WTC11 (cell line): ENCODE results near the gene NDUFB10. TPM values are rescaled to one million over a fixed set of nuclear protein-coding genes. Genes with fewer than 3 reads are reported as not detected.

Source experiments
- ATAC-seq: fragments of 200-7000 bp; cut with Tn5 transposase; 2 replicates; pipeline ENCODE4 v1.10.0; 2021; ENCODE audit warnings: mild to moderate bottlenecking, moderate library complexity
- CTCF ChIA-PET: fragments of 300-600 bp; sonication (Branson Sonifier 250); formaldehyde crosslinking; loops from one replicate; lab custom pipeline; 2021; ENCODE audit warnings: antibody characterized with exemption; lab: Charles Lee
- POLR2A ChIA-PET: fragments of 350-600 bp; sonication (Branson Sonifier 250); formaldehyde crosslinking; loops from one replicate; lab custom pipeline; 2021; ENCODE audit warnings: antibody characterized with exemption; lab: Charles Lee
- DNase-seq: peaks from one replicate; pipeline ENCODE4 v3.0.0; 2021; ENCODE audit warnings: low spot score
- H3K27ac Mint-ChIP-seq: 2 replicates; pipeline ENCODE4 v1.8.0; 2021; ENCODE audit warnings: mixed read lengths
- H3K27me3 Mint-ChIP-seq: 2 replicates; pipeline ENCODE4 v1.8.0; 2021; ENCODE audit warnings: low read depth, mild to moderate bottlenecking, moderate library complexity, mixed read lengths
- H3K36me3 Mint-ChIP-seq: 2 replicates; pipeline ENCODE4 v1.8.0; 2021; ENCODE audit warnings: mixed read lengths
- H3K4me1 Mint-ChIP-seq: 2 replicates; pipeline ENCODE4 v1.8.0; 2022; ENCODE audit warnings: mixed read lengths
- H3K4me3 Mint-ChIP-seq: 2 replicates; pipeline ENCODE4 v1.8.0; 2021; ENCODE audit warnings: mild to moderate bottlenecking, moderate library complexity, mixed read lengths
- H3K9me3 Mint-ChIP-seq: 2 replicates; pipeline ENCODE4 v1.8.0; 2021; ENCODE audit warnings: mixed read lengths
- E2F5 ChIP-seq: sonication (generic); formaldehyde crosslinking; IDR thresholded peaks from 2 replicates; pipeline ENCODE4 v1.8.1; 2022; ENCODE audit warnings: mild to moderate bottlenecking, moderate library complexity, missing genetic modification reagents
- EMX1 ChIP-seq: fragments of 250-450 bp; sonication (Bioruptor Pico); IDR thresholded peaks from 2 replicates; pipeline ENCODE4 v1.8.0; 2021; ENCODE audit warnings: mild to moderate bottlenecking
- ETV6 ChIP-seq: sonication (generic); formaldehyde crosslinking; IDR thresholded peaks from 2 replicates; pipeline ENCODE4 v1.8.1; 2022; ENCODE audit warnings: mild to moderate bottlenecking, missing genetic modification reagents
- FOXJ3 ChIP-seq: sonication (generic); formaldehyde crosslinking; IDR thresholded peaks from 2 replicates; pipeline ENCODE4 v1.9.0; 2021; ENCODE audit warnings: missing genetic modification reagents, mild to moderate bottlenecking, borderline replicate concordance
- FOXP1 ChIP-seq: sonication (generic); formaldehyde crosslinking; IDR thresholded peaks from 2 replicates; pipeline ENCODE4 v1.8.0; 2022; ENCODE audit warnings: missing genetic modification reagents, mild to moderate bottlenecking, moderate library complexity, borderline replicate concordance
- GABPB1 ChIP-seq: sonication (generic); formaldehyde crosslinking; IDR thresholded peaks from 2 replicates; pipeline ENCODE4 v1.8.1; 2023; ENCODE audit warnings: mild to moderate bottlenecking, missing genetic modification reagents
- GRHL2 ChIP-seq: fragments of 250-450 bp; sonication (Bioruptor Pico); IDR thresholded peaks from 2 replicates; pipeline ENCODE4 v1.8.0; 2022; ENCODE audit warnings: mild to moderate bottlenecking, moderate library complexity; ENCODE audit not compliant: insufficient replicate concordance, severe bottlenecking
- HMGA2 ChIP-seq: fragments of 250-450 bp; sonication (Bioruptor Pico); IDR thresholded peaks from 2 replicates; pipeline ENCODE4 v1.4.0; 2021; ENCODE audit warnings: mild to moderate bottlenecking, moderate library complexity
- IRF2 ChIP-seq: sonication (generic); formaldehyde crosslinking; IDR thresholded peaks from 2 replicates; pipeline ENCODE4 v1.8.0; 2022; ENCODE audit warnings: low read depth, missing genetic modification reagents, borderline replicate concordance
- JUN ChIP-seq: sonication (generic); formaldehyde crosslinking; IDR thresholded peaks from 2 replicates; pipeline ENCODE4 v1.8.0; 2023; ENCODE audit warnings: mild to moderate bottlenecking, missing genetic modification reagents
- MLX ChIP-seq: sonication (generic); formaldehyde crosslinking; IDR thresholded peaks from 2 replicates; pipeline ENCODE4 v1.8.1; 2023; ENCODE audit warnings: mild to moderate bottlenecking, missing genetic modification reagents, moderate library complexity
- MYBL2 ChIP-seq: sonication (generic); formaldehyde crosslinking; IDR thresholded peaks from 2 replicates; pipeline ENCODE4 v1.8.1; 2023; ENCODE audit warnings: mild to moderate bottlenecking, moderate library complexity, missing genetic modification reagents
- NFATC4 ChIP-seq: fragments of 250-450 bp; sonication (Bioruptor Pico); IDR thresholded peaks from 2 replicates; pipeline ENCODE4 v1.9.0; 2021; ENCODE audit warnings: mild to moderate bottlenecking
- NR3C1 ChIP-seq: sonication (generic); formaldehyde crosslinking; conservative IDR thresholded peaks from 2 replicates; pipeline ENCODE4 v1.8.1; 2023; ENCODE audit warnings: low read depth, mild to moderate bottlenecking, missing genetic modification reagents
- PRRX2 ChIP-seq: fragments of 250-450 bp; sonication (Bioruptor Pico); IDR thresholded peaks from 2 replicates; pipeline ENCODE4 v1.8.0; 2021; ENCODE audit warnings: mild to moderate bottlenecking
- RORB ChIP-seq: fragments of 250-450 bp; sonication (Bioruptor Pico); IDR thresholded peaks from 2 replicates; pipeline ENCODE4 v1.9.0; 2021; ENCODE audit warnings: mild to moderate bottlenecking
- SMAD4 ChIP-seq: sonication (generic); formaldehyde crosslinking; IDR thresholded peaks from 2 replicates; pipeline ENCODE4 v1.8.0; 2022; ENCODE audit warnings: mild to moderate bottlenecking, missing genetic modification reagents
- TP53 ChIP-seq: sonication (generic); formaldehyde crosslinking; IDR thresholded peaks from 2 replicates; pipeline ENCODE4 v1.8.1; 2023; ENCODE audit warnings: mild to moderate bottlenecking, missing genetic modification reagents
- ZNF219 ChIP-seq: sonication (generic); formaldehyde crosslinking; IDR thresholded peaks from 2 replicates; pipeline ENCODE4 v1.8.0; 2023; ENCODE audit warnings: missing genetic modification reagents, mild to moderate bottlenecking, borderline replicate concordance
- ZNF263 ChIP-seq: sonication (generic); formaldehyde crosslinking; IDR thresholded peaks from 2 replicates; pipeline ENCODE4 v1.8.1; 2022; ENCODE audit warnings: low read depth, mild to moderate bottlenecking, moderate library complexity, missing genetic modification reagents
- ZNF416 ChIP-seq: fragments of 250-450 bp; sonication (Bioruptor Pico); IDR thresholded peaks from 2 replicates; pipeline ENCODE4 v1.9.0; 2021; ENCODE audit warnings: mild to moderate bottlenecking, inconsistent platforms
- ZNF512 ChIP-seq: sonication (generic); formaldehyde crosslinking; IDR thresholded peaks from 2 replicates; pipeline ENCODE4 v1.8.1; 2022; ENCODE audit warnings: missing genetic modification reagents, borderline replicate concordance
- ZSCAN18 ChIP-seq: fragments of 250-450 bp; sonication (Bioruptor Pico); IDR thresholded peaks from 2 replicates; pipeline ENCODE4 v2.1.2; 2022; ENCODE audit warnings: mild to moderate bottlenecking, moderate library complexity
- total RNA-seq: library from RNA; stranded (reverse); gene quantifications from 3 replicates; pipeline ENCODE4 v1.2.3, GENCODE V29; 2021
- TF ChIP-seq, protein P1 (sequence below): sonication (generic); formaldehyde crosslinking; IDR thresholded peaks from 2 replicates; pipeline ENCODE4 v1.8.1; 2023; ENCODE audit warnings: mild to moderate bottlenecking, missing genetic modification reagents, borderline replicate concordance

NDUFB10 gene
- total RNA-seq, 1 experiment from 2014 or later, result 228 TPM

- TF ChIP-seq, protein P1, sequence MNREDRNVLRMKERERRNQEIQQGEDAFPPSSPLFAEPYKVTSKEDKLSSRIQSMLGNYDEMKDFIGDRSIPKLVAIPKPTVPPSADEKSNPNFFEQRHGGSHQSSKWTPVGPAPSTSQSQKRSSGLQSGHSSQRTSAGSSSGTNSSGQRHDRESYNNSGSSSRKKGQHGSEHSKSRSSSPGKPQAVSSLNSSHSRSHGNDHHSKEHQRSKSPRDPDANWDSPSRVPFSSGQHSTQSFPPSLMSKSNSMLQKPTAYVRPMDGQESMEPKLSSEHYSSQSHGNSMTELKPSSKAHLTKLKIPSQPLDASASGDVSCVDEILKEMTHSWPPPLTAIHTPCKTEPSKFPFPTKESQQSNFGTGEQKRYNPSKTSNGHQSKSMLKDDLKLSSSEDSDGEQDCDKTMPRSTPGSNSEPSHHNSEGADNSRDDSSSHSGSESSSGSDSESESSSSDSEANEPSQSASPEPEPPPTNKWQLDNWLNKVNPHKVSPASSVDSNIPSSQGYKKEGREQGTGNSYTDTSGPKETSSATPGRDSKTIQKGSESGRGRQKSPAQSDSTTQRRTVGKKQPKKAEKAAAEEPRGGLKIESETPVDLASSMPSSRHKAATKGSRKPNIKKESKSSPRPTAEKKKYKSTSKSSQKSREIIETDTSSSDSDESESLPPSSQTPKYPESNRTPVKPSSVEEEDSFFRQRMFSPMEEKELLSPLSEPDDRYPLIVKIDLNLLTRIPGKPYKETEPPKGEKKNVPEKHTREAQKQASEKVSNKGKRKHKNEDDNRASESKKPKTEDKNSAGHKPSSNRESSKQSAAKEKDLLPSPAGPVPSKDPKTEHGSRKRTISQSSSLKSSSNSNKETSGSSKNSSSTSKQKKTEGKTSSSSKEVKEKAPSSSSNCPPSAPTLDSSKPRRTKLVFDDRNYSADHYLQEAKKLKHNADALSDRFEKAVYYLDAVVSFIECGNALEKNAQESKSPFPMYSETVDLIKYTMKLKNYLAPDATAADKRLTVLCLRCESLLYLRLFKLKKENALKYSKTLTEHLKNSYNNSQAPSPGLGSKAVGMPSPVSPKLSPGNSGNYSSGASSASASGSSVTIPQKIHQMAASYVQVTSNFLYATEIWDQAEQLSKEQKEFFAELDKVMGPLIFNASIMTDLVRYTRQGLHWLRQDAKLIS (CRISPR knock-in tag), result no peak
- no peak for TF ChIP-seq NR3C1 (CRISPR knock-in tag)
- no peak for TF ChIP-seq NFATC4 (CRISPR knock-in tag)
- no peak for TF ChIP-seq ZNF263
- TF ChIP-seq ZNF416 (CRISPR knock-in tag), result no peak
- TF ChIP-seq GRHL2 (CRISPR knock-in tag), result no peak
- TF ChIP-seq MLX (CRISPR knock-in tag), result no peak
- no peak for TF ChIP-seq PRRX2
- TF ChIP-seq FOXJ3 (CRISPR knock-in tag), result no peak
- TF ChIP-seq ZNF219, result no peak
- TF ChIP-seq SMAD4 (CRISPR knock-in tag), result no peak
- TF ChIP-seq, all 79 proteins: peak for 0
Observed at GRCh38 chr16:1915732-1916639, 43.4 kb upstream of the NDUFB10 start (continued).

GRCh38 chr16:1916640-1916990, 42.7 kb upstream of the NDUFB10 start:
- no peak for DNase-seq
- POLR2A ChIA-PET, result no interaction called here
- H3K27ac Mint-ChIP-seq, result no peak overlapping the region
- peak overlapping the region; percentile 55 for H3K4me3 Mint-ChIP-seq
- no peaks in the 10 kb centered on the region for H3K36me3 Mint-ChIP-seq
- peaks cover 70% of the 10 kb centered on the region for H3K27me3 Mint-ChIP-seq
- H3K4me1 Mint-ChIP-seq, result peaks cover 35% of the 10 kb centered on the region
- CTCF ChIA-PET, result interaction anchor here (0.7 to 1.6 kb wide), 9 partner anchors 10 to 1240 kb away, joined by 3 to 16 read pairs (median 4); no protein-coding TSS in a partner anchor
- no peaks in the 10 kb centered on the region for H3K9me3 Mint-ChIP-seq
- ATAC-seq, result peak; percentile 10
- TF ChIP-seq E2F5 (CRISPR knock-in tag) (no peak), FOXJ3 (CRISPR knock-in tag) (no peak), ZNF512 (CRISPR knock-in tag) (no peak), IRF2 (CRISPR knock-in tag) (no peak), FOXP1 (CRISPR knock-in tag) (no peak), ZSCAN18 (CRISPR knock-in tag) (no peak), ETV6 (CRISPR knock-in tag) (no peak), HMGA2 (no peak), GRHL2 (CRISPR knock-in tag) (no peak), MYBL2 (CRISPR knock-in tag) (no peak), RORB (CRISPR knock-in tag) (no peak), GABPB1 (CRISPR knock-in tag) (no peak), EMX1 (CRISPR knock-in tag) (no peak), TP53 (CRISPR knock-in tag) (no peak), ZNF416 (CRISPR knock-in tag) (no peak), JUN (CRISPR knock-in tag) (no peak)
- TF ChIP-seq, protein P1 (CRISPR knock-in tag), result no peak
